ENCODE results near the gene MTCP1. TPM values are rescaled to one million over a fixed set of nuclear protein-coding genes. Genes with fewer than 3 reads are reported as not detected.

MTCP1 gene
- total and polyA plus RNA-seq, 2 donors from 2014 or later, result 21.5 to 23.8 TPM

- peaks cover 0 to 1% (median 0%) of the 10 kb centered on the region in 3 donors for H3K9me3 ChIP-seq (ENCODE audit: control insufficient read depth in 2 of 3, insufficient read depth in 1 of 3, low read length in 3 of 3)
- H3K36me3 ChIP-seq (ENCODE audit: control insufficient read depth in 2 of 3, insufficient read depth in 3 of 3, low read length in 3 of 3), result peaks cover 0 to 10% (median 3%) of the 10 kb centered on the region in 3 donors
- H3K4me1 ChIP-seq (ENCODE audit: control insufficient read depth in 2 of 3, insufficient read depth in 2 of 3, low read depth in 1 of 3, low read length in 3 of 3), result no peaks in the 10 kb centered on the region
- no peak overlapping the region for H3K9ac ChIP-seq (ENCODE audit: low read length in 3 of 3)
- DNase-seq (no peak), FAIRE-seq (no peak)
- H3K4me3 ChIP-seq (ENCODE audit: low read length in 3 of 3), result no peak overlapping the region
- no peak overlapping the region for H3K27ac ChIP-seq (ENCODE audit: low read depth in 2 of 2, low read length in 2 of 2)
- intact Hi-C loops (cut with DNase I), result no loop called here
- no peak for TF ChIP-seq CTCF (IDR thresholded peaks at IDR 0.05; ENCODE audit: borderline replicate concordance, extremely low read depth, insufficient read depth)
- H3K27me3 ChIP-seq (ENCODE audit: control insufficient read depth, insufficient read depth, low read length), result no peaks in the 10 kb centered on the region
These were observed 24.7 kb downstream of the MTCP1 start for GRCh38 chrX:155046129-155046810.

- Histone ChIP-seq H3K27me3 (ENCODE audit: control insufficient read depth, insufficient read depth, low read length) (no peaks in the 10 kb centered on the region), H3K27ac (ENCODE audit: low read depth in 2 of 2, low read length in 2 of 2) (no peak overlapping the region), H3K9ac (ENCODE audit: low read length in 3 of 3) (no peak overlapping the region), H3K4me1 (ENCODE audit: control insufficient read depth in 2 of 3, insufficient read depth in 2 of 3, low read depth in 1 of 3, low read length in 3 of 3) (no peaks in the 10 kb centered on the region), H3K9me3 (ENCODE audit: control insufficient read depth in 2 of 3, insufficient read depth in 1 of 3, low read length in 3 of 3) (no peaks in the 10 kb centered on the region), H3K36me3 (ENCODE audit: control insufficient read depth in 2 of 3, insufficient read depth in 3 of 3, low read length in 3 of 3) (peaks cover 0 to 5% (median 0%) of the 10 kb centered on the region in 3 donors), H3K4me3 (ENCODE audit: low read length in 3 of 3) (no peak overlapping the region)
- DNase-seq (no peak), FAIRE-seq (no peak)
- no peak for TF ChIP-seq CTCF (IDR thresholded peaks at IDR 0.05; ENCODE audit: borderline replicate concordance, extremely low read depth, insufficient read depth)
- intact Hi-C loops (cut with DNase I), result no loop called here
These were observed 35.2 kb downstream of the MTCP1 start for GRCh38 chrX:155035688-155036087.

GRCh38 chrX:155031657-155032056 lies 39.3 kb downstream of the MTCP1 start:
- no peak for TF ChIP-seq CTCF (IDR thresholded peaks at IDR 0.05; ENCODE audit: borderline replicate concordance, extremely low read depth, insufficient read depth)
- Histone ChIP-seq H3K9me3 (ENCODE audit: control insufficient read depth in 2 of 3, insufficient read depth in 1 of 3, low read length in 3 of 3) (no peaks in the 10 kb centered on the region), H3K4me3 (ENCODE audit: low read length in 3 of 3) (no peak overlapping the region), H3K27me3 (ENCODE audit: control insufficient read depth, insufficient read depth, low read length) (no peaks in the 10 kb centered on the region), H3K4me1 (ENCODE audit: control insufficient read depth in 2 of 3, insufficient read depth in 2 of 3, low read depth in 1 of 3, low read length in 3 of 3) (peaks cover 0 to 2% (median 0%) of the 10 kb centered on the region in 3 donors), H3K36me3 (ENCODE audit: control insufficient read depth in 2 of 3, insufficient read depth in 3 of 3, low read length in 3 of 3) (peaks cover 0 to 5% (median 0%) of the 10 kb centered on the region in 3 donors), H3K27ac (ENCODE audit: low read depth in 2 of 2, low read length in 2 of 2) (no peak overlapping the region), H3K9ac (ENCODE audit: low read length in 3 of 3) (no peak overlapping the region)
- DNase-seq (no peak), FAIRE-seq (no peak)
- intact Hi-C loops (cut with DNase I), result no loop called here

Measured in kidney (tissue), 14 donors.